NCI-H526 (cell line): ENCODE data around the gene SNRPF.

ENCODE experiments used
- DNase-seq, 2 experiments: peaks; one replicate each; lab custom pipeline; 2025; lab: John Stamatoyannopoulos, UW

SNRPF gene

DNA sequence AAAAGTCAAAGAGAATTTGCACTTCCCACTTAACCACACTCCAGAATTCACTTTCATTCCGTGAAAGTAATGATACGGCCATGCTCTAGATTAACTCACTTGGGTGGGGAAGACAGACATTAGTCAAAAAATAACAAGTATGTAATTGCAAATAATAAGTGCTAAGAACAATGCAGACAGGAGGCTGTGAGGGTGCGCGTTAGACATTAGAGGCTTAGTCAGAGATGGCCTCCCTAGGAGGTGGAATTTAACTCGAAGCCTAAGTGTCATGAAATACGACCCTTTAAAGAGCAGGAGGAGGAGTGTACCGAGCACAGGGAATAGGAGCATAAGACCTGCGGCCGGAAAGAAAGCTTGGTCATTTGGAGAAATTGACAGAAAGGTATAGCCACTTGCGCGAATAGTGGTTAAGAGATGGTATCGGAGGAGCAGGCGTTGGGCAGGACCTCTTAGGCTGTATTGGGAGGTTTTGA lies 628 bp downstream of the SNRPF start:
- DNase-seq, result peak; percentile 22 to 41

DNA sequence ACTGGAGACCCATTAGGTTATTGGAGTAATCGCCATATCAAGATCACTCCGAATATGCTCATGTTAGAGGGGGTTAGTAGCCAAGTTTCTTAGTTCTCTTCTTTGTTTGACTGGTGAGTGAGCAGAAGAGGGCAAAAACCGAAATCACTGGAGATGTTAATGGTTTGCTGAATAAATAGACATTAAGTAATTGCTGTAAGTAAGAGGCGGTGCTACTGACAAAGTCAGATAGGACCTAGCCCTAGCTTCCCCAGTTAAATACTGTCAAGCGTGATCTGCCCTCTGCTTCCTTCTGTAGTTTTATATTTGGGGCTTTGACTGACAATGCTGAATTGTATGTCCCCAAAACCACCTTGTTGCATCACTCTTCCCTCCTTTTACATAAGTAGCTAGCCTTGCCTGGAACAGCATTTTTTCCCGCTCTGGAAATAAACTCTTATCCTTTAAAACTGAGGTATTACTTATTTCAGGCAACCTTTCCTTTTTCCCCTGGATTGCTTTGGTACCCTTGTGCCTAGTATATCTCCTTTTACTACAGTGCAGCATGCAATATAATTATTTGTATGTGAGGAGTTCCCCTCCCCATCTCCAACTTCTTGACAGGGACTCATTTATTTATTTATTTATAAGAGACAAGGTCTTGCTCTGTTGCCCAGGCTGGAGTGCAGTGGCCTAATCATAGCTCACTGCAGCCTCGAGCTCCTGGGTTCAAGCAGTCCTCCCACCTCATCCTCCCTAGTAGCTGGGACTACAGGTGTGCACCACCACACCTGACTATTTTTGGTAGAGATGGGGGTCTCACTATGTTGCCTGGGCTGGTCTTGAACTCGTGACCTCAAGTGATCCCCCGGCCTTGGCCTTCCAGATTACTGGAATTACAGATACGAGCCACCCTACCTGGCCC lies 1.4 kb downstream of the SNRPF start:
- peak in 1 of 2 experiments; percentile 14 for DNase-seq

- DNase-seq, result no peak
Measured at GRCh38 chr12:95862038-95862437, 3.3 kb downstream of the SNRPF start.

DNA sequence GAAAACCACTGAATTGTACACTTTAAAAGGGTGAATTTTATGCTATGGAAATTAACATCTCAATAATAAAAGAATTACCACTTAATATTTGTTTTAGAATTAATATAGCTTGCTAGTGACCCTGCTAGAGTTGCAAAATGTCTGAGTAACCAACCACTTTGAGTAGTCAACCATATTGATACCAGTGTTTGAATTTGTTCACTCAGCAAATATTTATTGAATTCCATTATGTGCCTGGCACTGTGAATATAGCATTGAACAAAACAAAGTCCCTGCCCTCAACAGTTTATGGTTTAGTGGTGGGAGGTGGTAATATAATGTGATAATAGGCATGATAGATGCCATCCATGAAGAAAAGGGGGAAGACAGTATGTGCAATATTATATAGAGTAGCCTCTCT lies 4.6 kb downstream of the SNRPF start:
- DNase-seq, result no peak

DNA sequence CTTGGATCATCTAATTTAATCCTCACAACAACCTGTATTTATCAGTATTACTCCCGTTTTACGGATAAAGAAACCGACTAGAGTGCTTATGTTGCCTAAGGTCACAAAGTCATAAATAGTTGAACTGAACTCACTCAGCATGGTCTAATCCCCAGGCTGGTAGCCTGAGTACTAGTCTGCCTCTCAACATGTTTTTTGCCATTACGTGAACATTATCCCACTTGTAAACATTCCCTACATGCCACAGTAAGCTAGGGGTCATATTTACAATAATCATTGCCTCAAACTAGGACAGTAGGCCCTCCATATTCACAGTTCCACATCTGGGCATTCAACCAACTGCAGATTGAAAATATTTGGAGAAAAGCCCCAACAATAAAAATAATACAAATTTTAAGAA lies 12.1 kb downstream of the SNRPF start:
- DNase-seq, result no peak

DNA sequence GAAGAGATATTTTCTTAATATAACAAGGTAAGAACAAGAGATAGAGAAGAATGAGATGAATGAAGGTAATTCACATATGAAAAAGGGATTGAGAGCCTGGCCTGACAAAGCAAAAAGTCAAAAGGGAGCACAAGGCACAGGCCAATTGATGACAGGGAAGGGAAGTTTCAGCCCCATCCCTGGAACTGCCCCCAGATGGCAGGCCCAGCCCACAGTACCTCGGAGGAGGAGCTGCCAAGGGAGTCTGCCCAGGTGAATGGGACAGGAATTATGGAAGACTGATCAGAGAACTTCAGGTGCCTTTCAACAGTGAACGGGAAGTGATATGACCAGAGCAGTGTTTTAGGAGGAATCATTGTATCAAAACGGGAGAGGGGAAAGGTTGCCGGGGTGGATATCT lies 15.7 kb downstream of the SNRPF start:
- DNase-seq, result no peak

- no peak for DNase-seq
Measured at GRCh38 chr12:95877622-95878021, 18.9 kb downstream of the SNRPF start.

DNA sequence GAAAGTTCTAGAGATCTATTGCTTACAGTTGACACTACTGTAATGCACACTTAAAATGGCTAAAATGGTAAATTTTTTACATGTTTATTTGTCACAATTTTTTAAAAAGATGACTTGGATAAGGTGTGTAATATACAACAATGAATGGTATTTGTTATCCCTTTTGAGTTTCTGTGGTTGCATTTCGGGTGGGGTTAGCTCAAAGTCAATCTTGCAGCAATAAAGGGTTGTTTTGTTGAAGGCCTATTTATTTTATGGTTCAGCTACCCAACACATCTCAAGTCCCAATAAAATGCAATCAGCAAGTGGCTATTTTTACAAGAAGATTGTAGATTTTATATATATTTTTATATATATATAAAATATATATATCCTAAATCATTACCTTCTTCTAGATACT lies 22.1 kb downstream of the SNRPF start:
- no peak for DNase-seq

DNA sequence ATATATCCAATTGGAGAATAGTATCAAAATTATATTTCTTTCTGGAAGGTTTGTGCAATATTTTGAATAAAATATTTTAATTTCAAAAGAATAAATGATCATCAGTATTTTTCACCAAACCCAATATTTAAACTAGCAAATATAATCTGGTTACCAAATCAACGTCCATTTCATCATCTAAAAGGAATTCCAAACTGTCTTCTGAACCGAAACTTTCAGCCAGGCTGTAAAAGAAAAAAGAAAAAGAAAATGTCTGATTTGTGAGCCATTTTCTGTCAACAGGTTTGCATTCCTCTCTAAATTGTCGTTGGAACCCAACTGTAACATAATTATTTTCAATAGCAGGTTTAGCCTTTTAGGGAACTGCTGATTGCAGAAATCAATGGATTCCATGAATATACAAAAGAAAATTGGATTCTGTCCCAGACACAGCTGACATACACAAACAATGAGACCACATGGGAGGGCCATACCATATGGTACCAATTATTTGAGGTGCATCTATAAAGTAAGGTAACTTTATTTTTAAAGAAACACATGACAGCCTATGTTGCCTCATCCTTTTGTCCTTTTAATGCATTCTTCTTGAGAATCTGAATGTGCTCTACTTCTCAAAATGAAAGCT lies 22.7 kb downstream of the SNRPF start:
- DNase-seq, result no peak

DNA sequence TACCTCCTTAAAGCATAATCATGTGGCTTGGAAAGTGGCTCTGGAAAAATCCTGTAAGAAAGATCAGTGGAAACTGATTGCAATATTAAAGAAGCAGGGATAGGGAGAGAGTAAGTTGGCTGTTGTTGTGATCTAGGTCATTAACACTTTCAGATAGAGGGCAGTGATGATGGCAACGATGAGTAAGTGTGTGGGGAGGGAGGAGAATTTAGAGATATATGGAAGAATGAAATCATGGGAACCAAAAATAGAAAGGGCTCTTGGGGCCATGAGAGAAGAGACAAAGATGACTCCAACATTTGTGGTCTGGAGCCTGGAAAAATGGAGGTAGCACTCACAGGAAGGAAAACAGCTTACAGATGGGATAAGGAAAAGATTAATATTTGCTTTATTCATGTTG lies 23.3 kb downstream of the SNRPF start:
- no peak for DNase-seq

GRCh38 chr12:95882873-95883272 lies 24.1 kb downstream of the SNRPF start:
- no peak for DNase-seq

DNA sequence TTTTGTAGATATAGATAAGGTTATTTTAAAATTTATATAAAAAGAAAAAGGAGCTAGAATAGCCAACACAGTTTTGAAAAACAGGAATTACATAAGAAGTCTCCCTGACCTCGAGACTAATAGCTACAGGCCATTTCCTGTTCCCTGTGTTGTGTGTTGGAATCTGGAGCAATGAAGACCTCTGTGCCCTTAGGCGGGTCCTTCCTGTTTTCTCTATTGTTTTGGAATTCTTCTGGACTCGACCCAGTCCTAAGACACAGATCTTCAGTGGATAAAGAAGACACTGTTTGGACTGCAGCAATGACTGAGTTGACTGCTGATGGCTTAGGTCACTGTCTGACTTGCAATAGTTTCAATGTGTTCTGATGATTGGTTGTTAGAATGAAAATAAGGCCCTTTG lies 26.2 kb downstream of the SNRPF start:
- no peak for DNase-seq

DNA sequence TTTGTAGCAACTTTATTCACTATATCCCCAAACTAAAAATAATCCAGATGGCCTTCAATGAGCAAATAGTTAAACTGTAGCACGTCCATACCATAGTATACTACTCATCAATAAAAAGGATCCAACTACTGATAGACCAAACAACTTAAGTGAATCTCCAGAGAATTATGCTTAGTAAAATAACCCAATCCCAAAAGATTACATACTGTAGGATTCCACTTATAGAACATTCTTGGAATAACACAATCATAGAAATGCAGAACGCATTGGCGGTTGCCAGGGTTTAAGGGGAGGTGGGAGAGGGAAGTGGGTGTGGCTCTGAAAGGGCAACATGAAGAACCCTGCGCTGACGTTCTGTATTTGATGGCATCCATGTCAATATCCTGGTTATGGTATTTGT lies 28.6 kb downstream of the SNRPF start:
- DNase-seq, result no peak

- DNase-seq, result peak; percentile 76 to 77
Measured at GRCh38 chr12:95890958-95891357, 32.2 kb downstream of the SNRPF start.

GRCh38 chr12:95896846-95897245 lies 38.1 kb downstream of the SNRPF start:
- no peak for DNase-seq

DNA sequence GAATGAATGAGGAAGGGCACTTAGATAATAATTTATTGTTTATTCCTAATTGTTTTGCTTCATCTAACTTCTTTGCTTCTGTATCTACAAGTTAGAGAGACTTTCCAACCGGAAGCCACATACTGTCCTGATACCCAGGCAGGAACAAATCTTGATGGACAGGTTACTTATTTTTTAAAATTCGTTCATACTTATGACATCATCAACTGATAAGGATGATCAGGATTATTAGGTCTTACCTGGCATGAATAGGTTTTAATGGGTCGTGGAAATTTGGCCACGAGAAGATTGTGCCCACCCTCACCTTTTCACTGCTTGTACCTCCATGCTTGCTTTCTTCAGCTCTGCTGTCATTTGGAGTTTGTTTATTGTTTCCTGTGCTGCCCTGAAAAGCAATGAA lies 39.3 kb downstream of the SNRPF start:
- DNase-seq, result no peak

DNA sequence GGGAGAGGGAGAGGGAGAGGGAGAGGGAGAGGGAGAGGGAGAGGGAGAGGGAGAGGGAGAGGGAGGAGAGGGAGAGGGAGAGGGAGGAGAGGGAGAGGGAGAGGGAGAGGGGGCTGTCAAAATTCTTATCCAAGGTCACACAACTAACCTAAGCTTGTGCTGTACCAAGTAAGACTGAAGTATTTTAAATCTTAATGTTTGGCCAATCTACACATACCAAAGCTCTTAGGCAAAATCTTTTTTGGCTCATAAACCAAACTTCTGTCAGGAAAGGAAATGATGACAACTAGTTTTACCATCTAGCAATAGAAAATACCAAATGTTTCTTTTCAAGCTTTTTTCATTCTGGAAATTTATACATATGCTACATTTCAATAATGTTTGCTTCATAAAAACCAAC lies 49.8 kb downstream of the SNRPF start:
- no peak for DNase-seq

DNA sequence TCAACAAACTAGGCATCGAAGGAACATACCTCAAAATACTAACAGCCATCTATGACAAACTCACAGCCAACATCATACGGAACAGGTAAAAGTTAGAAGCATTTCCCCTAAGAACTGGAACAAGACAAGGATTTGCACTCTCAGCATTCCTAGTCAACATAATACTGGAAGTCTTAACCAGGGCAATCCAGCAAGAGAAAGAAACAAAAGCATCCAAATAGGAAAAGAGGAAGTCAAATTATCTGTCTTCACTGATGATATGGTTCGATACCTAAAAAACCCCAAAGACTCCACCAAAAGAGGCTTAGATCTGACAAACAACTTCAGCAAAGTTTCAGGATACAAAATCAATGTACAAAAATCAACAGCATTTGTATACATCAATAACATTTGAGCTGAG lies 51.1 kb downstream of the SNRPF start:
- DNase-seq, result no peak
